ENCODE measurements around the gene CNTNAP2. TPM values are rescaled to one million over a fixed set of nuclear protein-coding genes. Genes with fewer than 3 reads are reported as not detected.
A peak's percentile ranks its signal among the peaks of the same experiment; 100 is the strongest.

CNTNAP2 gene
- total and polyA plus RNA-seq, 2 of the 8 experiments (the other 6 are each of a cell fraction or from before 2014, with no cell fraction given): 27.9 to 71.0 TPM

- no peak overlapping the region for H3K18ac ChIP-seq (ENCODE audit: extremely low read depth, low read length)
- H2BK20ac ChIP-seq (ENCODE audit: low read length): no peak overlapping the region
- no peak overlapping the region for H2BK120ac ChIP-seq (replicated peaks; ENCODE audit: low read depth, low read length)
- no peak overlapping the region for H3K4me2 ChIP-seq (ENCODE audit: insufficient read depth in 1 of 2, low read depth in 2 of 2, low read length in 2 of 2)
- no peak overlapping the region for H2BK5ac ChIP-seq (ENCODE audit: low read depth, low read length)
- no peak overlapping the region for H2AK5ac ChIP-seq (ENCODE audit: low read depth, low read length)
- no peak overlapping the region for H2BK12ac ChIP-seq (ENCODE audit: low read depth, low read length)
- no peak overlapping the region for H4K8ac ChIP-seq (ENCODE audit: extremely low read depth, insufficient read depth, low read length)
- H3K23ac ChIP-seq (ENCODE audit: insufficient read length): no peak overlapping the region
- no peaks in the 10 kb centered on the region for H3K9me3 ChIP-seq (ENCODE audit: insufficient read depth in 2 of 2, low read depth in 1 of 2, low read length in 1 of 2)
- no peak overlapping the region for H4K5ac ChIP-seq (ENCODE audit: insufficient read length, low read depth, low read length)
- H3K14ac ChIP-seq (ENCODE audit: insufficient read length): no peak overlapping the region
- H3K56ac ChIP-seq (replicated peaks; ENCODE audit: insufficient read length, low read depth, low read length): no peak overlapping the region
- ChIA-PET CTCF (ENCODE audit: partially characterized antibody) (interaction anchor here (1.2 kb wide), 1 partner anchor 37 kb away, joined by 3 read pairs; no protein-coding TSS in a partner anchor), POLR2A (ENCODE audit: partially characterized antibody) (interaction anchor here (1.0 kb wide), 1 partner anchor 11 kb away, joined by 6 read pairs; no protein-coding TSS in a partner anchor)
- peak; percentile 60 for FAIRE-seq
- H2BK15ac ChIP-seq (ENCODE audit: low read length): no peak overlapping the region
- no peaks in the 10 kb centered on the region for H3K79me1 ChIP-seq (ENCODE audit: low read depth, low read length)
- no peak overlapping the region for H2AFZ ChIP-seq (ENCODE audit: low read length)
- 11% methylated on average over 2 of the region's 2 CpGs; no CpG with 5 or more reads in 1 of the 2 experiments for WGBS, 2 experiments (ENCODE audit: extremely low coverage in 1 of 2, insufficient coverage in 1 of 2, insufficient read length in 1 of 2, insufficient replicate concordance in 2 of 2, low coverage in 1 of 2, low lambda C conversion rate in 2 of 2, missing lambda C conversion rate in 1 of 2)
- no peak overlapping the region for H3K4ac ChIP-seq (replicated peaks; ENCODE audit: insufficient read length, low read depth, low read length)
- H3K4me3 ChIP-seq (ENCODE audit: extremely low read depth in 1 of 4, insufficient read depth in 2 of 4, low read depth in 3 of 4, low read length in 4 of 4): no peak overlapping the region
- H4K91ac ChIP-seq (replicated peaks; ENCODE audit: insufficient read length, low read length): no peak overlapping the region
- H3K9ac ChIP-seq (replicated peaks in 1 of 4; ENCODE audit: extremely low read depth in 1 of 4, low read depth in 3 of 4, low read length in 3 of 4): no peak overlapping the region
- H3K4me1 ChIP-seq (replicated peaks in 1 of 4; ENCODE audit: control insufficient read depth in 3 of 4, insufficient read depth in 4 of 4, low read length in 3 of 4): peaks cover 0 to 5% (median 2%) of the 10 kb centered on the region in 4 experiments; a peak in 1 of 7 replicates
- H3K23me2 ChIP-seq (ENCODE audit: low read depth, low read length): no peaks in the 10 kb centered on the region
- DNase-seq (ENCODE audit: low read depth in 1 of 2, low spot score in 2 of 2): peak in 1 of 2 experiments; percentile 27
- peaks cover 19 to 55% (median 47%) of the 10 kb centered on the region in 4 experiments for H3K27me3 ChIP-seq (replicated peaks in 1 of 4; ENCODE audit: control insufficient read depth in 3 of 4, extremely low read depth in 1 of 4, insufficient read depth in 3 of 4, low read length in 3 of 4)
- H3K36me3 ChIP-seq (ENCODE audit: control insufficient read depth in 2 of 4, insufficient read depth in 4 of 4, low read length in 3 of 4): no peaks in the 10 kb centered on the region
- H4K20me1 ChIP-seq (replicated peaks in 1 of 2; ENCODE audit: control insufficient read depth in 1 of 2, insufficient read depth in 2 of 2, low read length in 2 of 2): peaks cover 2 to 4% of the 10 kb centered on the region in 2 experiments
- no peaks in the 10 kb centered on the region for H3K79me2 ChIP-seq (ENCODE audit: control insufficient read depth in 1 of 2, insufficient read depth in 2 of 2, low read length in 2 of 2)
- no peak overlapping the region for H3K27ac ChIP-seq (ENCODE audit: low read depth, low read length)
- TF ChIP-seq RXRA (IDR thresholded peaks at IDR 0.05; ENCODE audit: insufficient read depth, low read depth, low read length) (no peak), CHD2 (IDR thresholded peaks at IDR 0.05; ENCODE audit: low read length) (no peak), RAD21 (IDR thresholded peaks at IDR 0.05 in 1 of 2, conservative IDR thresholded peaks at IDR 0.05 in 1 of 2; ENCODE audit: low read depth in 2 of 2, low read length in 2 of 2) (no peak), BCL11A (IDR thresholded peaks at IDR 0.05; ENCODE audit: low read depth in 2 of 2, low read length in 2 of 2) (no peak), SAP30 (IDR thresholded peaks at IDR 0.05; ENCODE audit: insufficient read depth, insufficient replicate concordance, low read length) (no peak), MAX (IDR thresholded peaks at IDR 0.05) (no peak), SUZ12 (IDR thresholded peaks at IDR 0.05; ENCODE audit: low read length) (no peak), SRF (IDR thresholded peaks at IDR 0.05; ENCODE audit: low read depth, low read length) (no peak), HDAC2 (IDR thresholded peaks at IDR 0.05; ENCODE audit: borderline replicate concordance in 1 of 2, low read depth in 2 of 2, low read length in 2 of 2) (no peak)
Measured at GRCh38 chr7:148031019-148031418, 1914.4 kb downstream of the CNTNAP2 start.
